HepG2 (cell line): ENCODE results near the gene CBL. TPM values are rescaled to one million over a fixed set of nuclear protein-coding genes. Genes with fewer than 3 reads are reported as not detected.

Experiments used
- CHCHD3 ChIP-seq: sonication (generic); formaldehyde crosslinking; IDR thresholded peaks from 2 replicates; pipeline ENCODE4 v1.8.0; 2022; ENCODE audit warnings: mild to moderate bottlenecking, missing genetic modification reagents, moderate library complexity
- CREB3 ChIP-seq: sonication (generic); formaldehyde crosslinking; IDR thresholded peaks from 2 replicates; pipeline ENCODE4 v1.5.0; 2020; ENCODE audit warnings: missing genetic modification reagents
- ERF ChIP-seq: IDR thresholded peaks from 2 replicates; pipeline ENCODE4 v1.6.1; 2018; ENCODE audit warnings: missing biosample characterization, missing genetic modification reagents
- HES4 ChIP-seq: sonication (generic); formaldehyde crosslinking; IDR thresholded peaks from 2 replicates; pipeline ENCODE4 v1.9.0; 2021; ENCODE audit warnings: mild to moderate bottlenecking, missing genetic modification reagents, borderline replicate concordance
- HNRNPUL1 ChIP-seq: fragments of 200-400 bp; formaldehyde crosslinking; IDR thresholded peaks from 2 replicates; pipeline ENCODE4 v1.6.1; 2017; ENCODE audit warnings: low read depth, mild to moderate bottlenecking, low read length, moderate library complexity
- IKZF5 ChIP-seq: IDR thresholded peaks from 2 replicates; pipeline ENCODE4 v1.6.1; 2018; ENCODE audit warnings: missing genetic modification reagents, mild to moderate bottlenecking, missing compliant biosample characterization
- KDM2A ChIP-seq: sonication (generic); formaldehyde crosslinking; IDR thresholded peaks from 2 replicates; pipeline ENCODE4 v1.4.0; 2020; ENCODE audit warnings: low read depth, missing genetic modification reagents, borderline replicate concordance
- POGZ ChIP-seq: sonication (generic); formaldehyde crosslinking; IDR thresholded peaks from 2 replicates; pipeline ENCODE4 v1.4.0; 2020; ENCODE audit warnings: mild to moderate bottlenecking, missing genetic modification reagents
- SAP130 ChIP-seq: IDR thresholded peaks from 2 replicates; pipeline ENCODE4 v1.6.1; 2016; ENCODE audit warnings: low read depth
- XRCC5 ChIP-seq: fragments of 200-400 bp; formaldehyde crosslinking; optimal IDR thresholded peaks from 2 replicates; pipeline ENCODE3; 2017; ENCODE audit warnings: mild to moderate bottlenecking, low read length
- YEATS4 ChIP-seq: sonication (generic); formaldehyde crosslinking; IDR thresholded peaks from 2 replicates; pipeline ENCODE4 v1.4.0; 2020; ENCODE audit warnings: missing genetic modification reagents, borderline replicate concordance
- ZBTB7B ChIP-seq: sonication (generic); formaldehyde crosslinking; IDR thresholded peaks from 2 replicates; pipeline ENCODE4 v1.4.0; 2020; ENCODE audit warnings: missing genetic modification reagents
- ZNF768 ChIP-seq: sonication (generic); formaldehyde crosslinking; IDR thresholded peaks from 2 replicates; pipeline ENCODE4 v1.4.0; 2020; ENCODE audit warnings: missing genetic modification reagents
- polyA plus RNA-seq, 8 experiments: library from polyadenylated mRNA; depleted of rRNA in 3 of 8; stranded (reverse) in 7 of 8; unstranded in 1 of 8; fragments of >200 nt; fragmentation: Illumina TruSeq in 4 of 8; extraction: Trizol in 4 of 8; gene quantifications; 2 replicates each; pipeline versions ENCODE4 v1.2.1 to v1.2.3, GENCODE V29; 2011 to 2016; ENCODE audit warnings: low read depth in 4 of 8, missing spikeins in 1 of 8, mixed read lengths in 1 of 8; ENCODE audit not compliant: insufficient read depth in 1 of 8
- total RNA-seq, 5 experiments: library from RNA; depleted of rRNA; stranded (reverse); fragments of >200 nt; fragmentation: Illumina TruSeq; extraction: Trizol; gene quantifications; 2 replicates each; pipeline ENCODE4 v1.2.3, GENCODE V29; 2016; ENCODE audit warnings: low read depth in 1 of 5
- TF ChIP-seq, protein P1 (sequence below): sonication (generic); formaldehyde crosslinking; IDR thresholded peaks from 2 replicates; pipeline ENCODE4 v1.4.0; 2020; ENCODE audit warnings: missing genetic modification reagents
- TF ChIP-seq, protein P2 (sequence below): sonication (generic); formaldehyde crosslinking; IDR thresholded peaks from 2 replicates; pipeline ENCODE4 v1.4.0; 2020; ENCODE audit warnings: missing genetic modification reagents, borderline replicate concordance
- TF ChIP-seq, protein P3 (sequence below): sonication (generic); formaldehyde crosslinking; IDR thresholded peaks from 2 replicates; pipeline ENCODE4 v1.4.0; 2020; ENCODE audit warnings: missing genetic modification reagents

The CBL gene
- total and polyA plus RNA-seq, 2 of the 13 experiments (the other 11 are each of a cell fraction or from before 2014, with no cell fraction given), result 6.6 to 7.4 TPM

- TF ChIP-seq, protein P1, sequence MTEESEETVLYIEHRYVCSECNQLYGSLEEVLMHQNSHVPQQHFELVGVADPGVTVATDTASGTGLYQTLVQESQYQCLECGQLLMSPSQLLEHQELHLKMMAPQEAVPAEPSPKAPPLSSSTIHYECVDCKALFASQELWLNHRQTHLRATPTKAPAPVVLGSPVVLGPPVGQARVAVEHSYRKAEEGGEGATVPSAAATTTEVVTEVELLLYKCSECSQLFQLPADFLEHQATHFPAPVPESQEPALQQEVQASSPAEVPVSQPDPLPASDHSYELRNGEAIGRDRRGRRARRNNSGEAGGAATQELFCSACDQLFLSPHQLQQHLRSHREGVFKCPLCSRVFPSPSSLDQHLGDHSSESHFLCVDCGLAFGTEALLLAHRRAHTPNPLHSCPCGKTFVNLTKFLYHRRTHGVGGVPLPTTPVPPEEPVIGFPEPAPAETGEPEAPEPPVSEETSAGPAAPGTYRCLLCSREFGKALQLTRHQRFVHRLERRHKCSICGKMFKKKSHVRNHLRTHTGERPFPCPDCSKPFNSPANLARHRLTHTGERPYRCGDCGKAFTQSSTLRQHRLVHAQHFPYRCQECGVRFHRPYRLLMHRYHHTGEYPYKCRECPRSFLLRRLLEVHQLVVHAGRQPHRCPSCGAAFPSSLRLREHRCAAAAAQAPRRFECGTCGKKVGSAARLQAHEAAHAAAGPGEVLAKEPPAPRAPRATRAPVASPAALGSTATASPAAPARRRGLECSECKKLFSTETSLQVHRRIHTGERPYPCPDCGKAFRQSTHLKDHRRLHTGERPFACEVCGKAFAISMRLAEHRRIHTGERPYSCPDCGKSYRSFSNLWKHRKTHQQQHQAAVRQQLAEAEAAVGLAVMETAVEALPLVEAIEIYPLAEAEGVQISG (CRISPR knock-in tag), result peak; percentile 49; the same call in 1 of the 2 replicates
- peak; percentile 71 for TF ChIP-seq ZBTB7B (CRISPR knock-in tag)
- TF ChIP-seq, protein P2, sequence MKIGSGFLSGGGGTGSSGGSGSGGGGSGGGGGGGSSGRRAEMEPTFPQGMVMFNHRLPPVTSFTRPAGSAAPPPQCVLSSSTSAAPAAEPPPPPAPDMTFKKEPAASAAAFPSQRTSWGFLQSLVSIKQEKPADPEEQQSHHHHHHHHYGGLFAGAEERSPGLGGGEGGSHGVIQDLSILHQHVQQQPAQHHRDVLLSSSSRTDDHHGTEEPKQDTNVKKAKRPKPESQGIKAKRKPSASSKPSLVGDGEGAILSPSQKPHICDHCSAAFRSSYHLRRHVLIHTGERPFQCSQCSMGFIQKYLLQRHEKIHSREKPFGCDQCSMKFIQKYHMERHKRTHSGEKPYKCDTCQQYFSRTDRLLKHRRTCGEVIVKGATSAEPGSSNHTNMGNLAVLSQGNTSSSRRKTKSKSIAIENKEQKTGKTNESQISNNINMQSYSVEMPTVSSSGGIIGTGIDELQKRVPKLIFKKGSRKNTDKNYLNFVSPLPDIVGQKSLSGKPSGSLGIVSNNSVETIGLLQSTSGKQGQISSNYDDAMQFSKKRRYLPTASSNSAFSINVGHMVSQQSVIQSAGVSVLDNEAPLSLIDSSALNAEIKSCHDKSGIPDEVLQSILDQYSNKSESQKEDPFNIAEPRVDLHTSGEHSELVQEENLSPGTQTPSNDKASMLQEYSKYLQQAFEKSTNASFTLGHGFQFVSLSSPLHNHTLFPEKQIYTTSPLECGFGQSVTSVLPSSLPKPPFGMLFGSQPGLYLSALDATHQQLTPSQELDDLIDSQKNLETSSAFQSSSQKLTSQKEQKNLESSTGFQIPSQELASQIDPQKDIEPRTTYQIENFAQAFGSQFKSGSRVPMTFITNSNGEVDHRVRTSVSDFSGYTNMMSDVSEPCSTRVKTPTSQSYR (CRISPR knock-in tag), result peak; percentile 85
- no peak for TF ChIP-seq HNRNPUL1
- TF ChIP-seq HES4 (CRISPR knock-in tag), result peak; percentile 16; the same call in 1 of the 2 replicates
- 0 out of 2 replicates have a peak, but pooled peaks have one; percentile 20 for TF ChIP-seq ERF
- peak; percentile 50; the same call in 1 of the 2 replicates for TF ChIP-seq YEATS4 (CRISPR knock-in tag)
- no peak for TF ChIP-seq CHCHD3 (CRISPR knock-in tag)
- TF ChIP-seq, protein P3, sequence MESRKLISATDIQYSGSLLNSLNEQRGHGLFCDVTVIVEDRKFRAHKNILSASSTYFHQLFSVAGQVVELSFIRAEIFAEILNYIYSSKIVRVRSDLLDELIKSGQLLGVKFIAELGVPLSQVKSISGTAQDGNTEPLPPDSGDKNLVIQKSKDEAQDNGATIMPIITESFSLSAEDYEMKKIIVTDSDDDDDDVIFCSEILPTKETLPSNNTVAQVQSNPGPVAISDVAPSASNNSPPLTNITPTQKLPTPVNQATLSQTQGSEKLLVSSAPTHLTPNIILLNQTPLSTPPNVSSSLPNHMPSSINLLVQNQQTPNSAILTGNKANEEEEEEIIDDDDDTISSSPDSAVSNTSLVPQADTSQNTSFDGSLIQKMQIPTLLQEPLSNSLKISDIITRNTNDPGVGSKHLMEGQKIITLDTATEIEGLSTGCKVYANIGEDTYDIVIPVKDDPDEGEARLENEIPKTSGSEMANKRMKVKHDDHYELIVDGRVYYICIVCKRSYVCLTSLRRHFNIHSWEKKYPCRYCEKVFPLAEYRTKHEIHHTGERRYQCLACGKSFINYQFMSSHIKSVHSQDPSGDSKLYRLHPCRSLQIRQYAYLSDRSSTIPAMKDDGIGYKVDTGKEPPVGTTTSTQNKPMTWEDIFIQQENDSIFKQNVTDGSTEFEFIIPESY, result peak; percentile 76
- 0 out of 2 replicates have a peak, but pooled peaks have one; percentile 40 for TF ChIP-seq CREB3 (CRISPR knock-in tag)
- peak; percentile 62; the same call in 1 of the 2 replicates for TF ChIP-seq ZNF768
- TF ChIP-seq IKZF5 (CRISPR knock-in tag), result 0 out of 2 replicates have a peak, but pooled peaks have one; percentile 59
- peak; percentile 88 for TF ChIP-seq XRCC5
- TF ChIP-seq KDM2A (CRISPR knock-in tag), result peak; percentile 80; the same call in 1 of the 2 replicates
- 0 out of 2 replicates have a peak, but pooled peaks have one; percentile 23 for TF ChIP-seq POGZ (CRISPR knock-in tag)
- TF ChIP-seq SAP130 (CRISPR knock-in tag), result peak; percentile 49; the same call in 1 of the 2 replicates
- TF ChIP-seq, all 625 proteins: peak for 72
Observed at GRCh38 chr11:119339589-119340334, 133.6 kb downstream of the CBL start (continued).
